GF-D8 (cell line): ENCODE data around the gene PER2.

ENCODE experiments used
- DNase-seq: peaks from one replicate; lab custom pipeline; 2025; lab: John Stamatoyannopoulos, UW

The PER2 gene

DNA sequence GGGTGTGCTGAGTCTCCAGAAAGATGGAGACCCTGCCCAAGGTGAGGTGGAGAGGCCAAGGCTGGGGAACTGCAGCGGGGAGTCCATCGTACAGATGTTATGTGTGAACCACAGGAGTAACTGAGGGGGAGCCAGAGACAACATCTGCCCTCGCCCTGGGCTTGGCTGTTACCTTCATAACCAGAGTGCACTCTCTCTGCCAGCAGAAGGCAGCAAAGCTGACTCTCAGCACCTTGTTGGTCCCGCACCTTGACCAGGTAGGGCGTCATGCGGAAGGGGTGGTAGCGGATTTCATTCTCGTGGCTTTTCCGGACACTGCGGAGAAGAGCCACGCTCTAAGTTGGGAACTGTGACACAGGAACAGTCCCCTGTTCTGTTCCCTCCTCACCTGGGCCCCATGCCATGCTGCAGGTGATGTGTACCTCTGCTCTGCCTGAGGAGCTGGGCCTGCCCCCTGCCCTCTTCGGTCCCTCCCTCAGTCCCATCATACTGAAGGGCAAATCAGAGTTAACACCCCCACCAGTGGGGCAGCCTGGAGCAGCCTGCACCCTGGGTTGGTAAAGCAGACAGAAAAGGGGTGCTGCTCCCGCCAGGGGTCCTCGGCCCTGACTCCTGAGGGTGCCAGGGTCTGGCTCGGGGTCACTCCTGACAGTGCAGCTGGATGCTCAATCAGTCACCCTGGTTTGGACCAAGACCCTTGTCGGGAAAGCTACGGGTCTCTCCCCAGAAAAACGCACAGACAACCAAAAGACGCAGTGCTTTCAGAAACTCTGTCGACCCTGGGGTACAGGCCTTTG lies 20.3 kb downstream of the PER2 start:
- DNase-seq: no peak

DNA sequence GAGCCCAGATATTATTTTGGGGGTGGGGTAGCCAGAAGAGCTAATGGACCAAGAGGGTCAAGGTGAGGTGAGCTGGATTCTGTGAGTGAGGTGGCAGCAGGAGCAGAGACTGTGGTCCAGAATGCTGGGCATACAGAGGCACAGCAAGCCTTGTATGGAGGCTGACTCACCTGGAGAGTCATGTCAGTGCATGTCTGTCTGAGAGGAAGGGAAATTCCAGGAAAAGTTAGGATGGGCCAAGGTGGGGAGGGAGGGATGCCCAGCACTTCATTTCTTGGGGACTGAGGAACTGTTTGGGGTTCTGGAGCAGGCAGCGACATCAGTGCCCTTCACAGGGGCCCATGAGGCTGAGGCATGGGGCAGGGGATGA lies 21.1 kb downstream of the PER2 start:
- no peak for DNase-seq

DNA sequence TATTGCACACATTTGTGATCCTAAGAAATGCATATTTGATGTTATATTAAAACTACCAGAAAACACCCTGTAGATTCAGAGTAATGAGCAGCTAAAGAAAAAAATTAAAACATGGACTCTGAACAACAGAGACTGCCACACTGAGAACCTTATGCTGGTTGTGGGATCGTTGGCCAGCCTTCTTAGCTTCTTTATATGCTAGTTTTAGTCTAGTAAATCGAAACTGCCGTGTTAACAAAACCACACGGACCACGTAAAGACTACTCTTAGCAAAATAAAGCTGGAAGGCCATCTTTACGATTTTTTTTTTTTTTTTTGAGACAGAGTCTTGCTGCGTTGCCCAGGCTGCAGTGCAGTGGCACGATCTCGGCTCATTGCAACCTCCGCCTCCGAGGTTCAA lies 22.8 kb downstream of the PER2 start:
- no peak for DNase-seq

DNA sequence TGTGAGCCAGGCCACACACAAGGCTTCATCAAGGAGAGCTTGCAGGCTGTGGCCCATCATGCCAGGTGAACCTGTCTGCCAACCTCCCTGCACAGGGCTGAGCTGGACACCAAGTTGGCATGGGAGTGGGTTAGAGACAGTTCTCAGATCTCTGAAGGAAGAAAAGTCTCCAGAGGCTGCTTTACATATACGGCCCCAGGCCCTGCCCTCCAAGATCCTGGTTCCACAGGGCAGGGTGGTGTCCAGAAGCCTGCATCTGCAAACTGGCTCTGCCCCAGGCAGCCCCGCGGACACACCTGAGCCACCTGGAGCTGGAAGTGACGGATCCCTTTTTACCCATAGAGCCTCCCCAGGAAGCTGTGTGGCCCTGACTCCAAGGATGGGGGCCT lies 24.3 kb downstream of the PER2 start:
- DNase-seq: no peak

DNA sequence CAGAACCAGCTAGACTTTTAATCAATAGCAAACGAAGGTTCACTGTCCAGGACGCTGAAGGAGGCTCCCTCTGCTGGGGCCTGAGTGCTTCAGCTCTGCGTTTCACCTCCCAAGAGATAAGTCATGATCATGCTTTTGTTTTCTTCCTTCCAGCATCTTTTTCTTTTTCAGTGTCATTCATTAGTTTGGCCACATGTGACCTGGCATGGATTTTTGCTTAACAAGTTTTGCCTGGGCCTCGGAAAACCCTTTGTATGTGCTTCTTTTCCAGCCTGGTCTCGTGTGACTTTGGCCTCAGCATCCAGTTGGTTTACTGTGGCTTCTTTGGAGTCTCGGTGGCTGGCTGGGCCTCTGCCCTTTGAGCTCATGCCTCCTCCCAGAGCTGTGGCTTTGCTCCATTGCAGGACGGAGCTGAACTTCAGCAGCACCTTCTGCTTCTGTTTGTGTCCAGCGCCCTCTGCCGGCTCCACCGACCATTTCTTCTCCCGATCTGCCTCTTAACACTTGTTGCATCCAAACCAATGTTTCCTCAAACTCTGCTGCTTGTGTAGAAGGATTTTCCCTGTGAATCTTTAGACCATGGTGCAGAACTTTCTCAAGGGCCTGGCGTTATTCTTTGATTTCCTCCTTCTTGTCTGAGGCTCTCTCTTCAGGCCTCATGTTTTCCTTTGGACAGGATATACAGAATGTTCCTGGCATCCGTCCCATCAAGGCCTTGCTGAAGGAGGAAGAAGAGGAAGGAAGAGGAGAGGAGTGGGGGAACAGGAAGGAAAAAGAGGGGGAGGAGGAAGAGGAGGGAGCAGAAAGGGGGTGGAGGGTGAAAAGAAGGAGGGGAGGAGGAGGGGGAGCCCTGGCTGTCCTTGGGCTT lies 25.0 kb downstream of the PER2 start:
- DNase-seq: peak; percentile 68

DNA sequence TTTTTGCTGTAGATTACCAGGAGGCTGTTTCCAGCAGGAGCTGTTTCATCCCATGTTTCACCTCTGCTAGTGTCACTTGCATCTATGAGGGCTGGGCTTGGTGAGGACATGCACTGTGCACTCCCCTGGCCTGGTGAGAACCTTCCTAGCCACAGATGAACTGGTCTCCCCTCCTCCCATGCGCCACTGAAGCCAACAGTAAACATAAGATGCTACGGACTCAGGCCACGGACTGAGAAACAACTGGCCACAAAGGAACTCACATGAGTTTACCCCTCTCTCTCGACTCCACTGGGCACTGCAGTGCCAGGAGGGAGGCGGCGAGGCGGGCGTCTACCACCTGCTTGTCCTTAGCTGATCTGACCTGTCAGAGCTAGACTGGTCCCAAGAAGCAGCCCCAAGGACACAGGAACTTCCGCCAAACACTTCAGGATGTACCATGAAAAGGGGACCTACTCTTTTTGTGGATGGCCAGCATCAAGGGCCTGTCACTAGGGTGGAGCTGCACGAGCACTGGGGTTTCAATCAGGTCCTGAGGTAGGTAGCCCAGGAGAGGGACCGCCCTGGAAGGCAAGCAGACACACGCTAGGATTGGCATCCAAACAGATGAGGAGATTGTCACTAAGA lies 25.8 kb downstream of the PER2 start:
- DNase-seq: no peak

DNA sequence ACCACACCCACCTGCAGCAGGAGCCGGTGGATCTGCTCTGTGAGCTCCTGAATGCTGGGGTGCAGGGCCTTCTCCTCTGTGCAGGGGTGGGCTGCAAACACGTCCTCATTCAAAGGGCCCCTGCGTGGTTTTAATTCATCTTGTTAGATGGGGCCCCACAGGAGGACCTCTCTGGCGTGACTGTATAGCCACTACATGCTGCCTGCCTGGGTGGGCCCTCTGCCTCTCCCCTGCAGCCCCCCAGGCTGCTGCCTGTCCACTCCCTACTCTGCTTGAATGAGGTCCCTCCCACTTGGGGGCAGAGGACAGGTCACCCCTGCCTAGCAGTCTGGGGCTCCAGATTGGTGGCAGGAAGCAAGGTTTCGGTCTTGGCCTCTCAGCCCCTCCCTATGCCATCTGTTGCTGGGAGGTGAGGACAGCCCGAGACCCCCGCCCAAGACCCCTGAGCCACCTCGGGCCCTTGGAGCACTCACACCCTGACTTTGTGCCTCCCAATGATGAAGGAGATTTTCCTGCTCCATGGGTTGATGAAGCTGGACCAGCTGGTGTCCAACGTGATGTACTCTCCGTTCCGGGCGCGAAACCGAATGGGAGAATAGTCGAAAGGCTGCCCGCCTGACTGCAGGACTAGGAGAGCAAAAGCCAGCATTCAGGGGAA lies 26.6 kb downstream of the PER2 start:
- DNase-seq: no peak

DNA sequence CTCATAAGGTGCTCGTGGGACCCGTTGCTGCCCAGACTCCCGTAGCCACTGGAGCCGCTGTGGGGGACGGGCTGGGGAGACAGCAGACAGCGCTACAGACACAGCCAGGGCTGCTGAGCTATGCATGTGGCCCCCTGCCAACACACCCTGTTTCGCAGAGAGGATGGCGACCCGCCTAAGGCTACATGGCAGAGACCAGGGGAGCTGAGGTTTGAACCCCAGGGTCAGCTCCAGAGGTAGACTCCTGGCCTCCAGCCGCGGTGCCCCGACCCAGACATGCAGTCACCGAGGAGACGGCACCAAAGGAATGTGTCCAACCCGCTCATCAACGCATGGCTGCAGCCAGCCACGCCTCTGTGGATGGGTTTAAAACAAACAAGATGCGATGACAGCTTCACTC lies 27.5 kb downstream of the PER2 start:
- DNase-seq: no peak

DNA sequence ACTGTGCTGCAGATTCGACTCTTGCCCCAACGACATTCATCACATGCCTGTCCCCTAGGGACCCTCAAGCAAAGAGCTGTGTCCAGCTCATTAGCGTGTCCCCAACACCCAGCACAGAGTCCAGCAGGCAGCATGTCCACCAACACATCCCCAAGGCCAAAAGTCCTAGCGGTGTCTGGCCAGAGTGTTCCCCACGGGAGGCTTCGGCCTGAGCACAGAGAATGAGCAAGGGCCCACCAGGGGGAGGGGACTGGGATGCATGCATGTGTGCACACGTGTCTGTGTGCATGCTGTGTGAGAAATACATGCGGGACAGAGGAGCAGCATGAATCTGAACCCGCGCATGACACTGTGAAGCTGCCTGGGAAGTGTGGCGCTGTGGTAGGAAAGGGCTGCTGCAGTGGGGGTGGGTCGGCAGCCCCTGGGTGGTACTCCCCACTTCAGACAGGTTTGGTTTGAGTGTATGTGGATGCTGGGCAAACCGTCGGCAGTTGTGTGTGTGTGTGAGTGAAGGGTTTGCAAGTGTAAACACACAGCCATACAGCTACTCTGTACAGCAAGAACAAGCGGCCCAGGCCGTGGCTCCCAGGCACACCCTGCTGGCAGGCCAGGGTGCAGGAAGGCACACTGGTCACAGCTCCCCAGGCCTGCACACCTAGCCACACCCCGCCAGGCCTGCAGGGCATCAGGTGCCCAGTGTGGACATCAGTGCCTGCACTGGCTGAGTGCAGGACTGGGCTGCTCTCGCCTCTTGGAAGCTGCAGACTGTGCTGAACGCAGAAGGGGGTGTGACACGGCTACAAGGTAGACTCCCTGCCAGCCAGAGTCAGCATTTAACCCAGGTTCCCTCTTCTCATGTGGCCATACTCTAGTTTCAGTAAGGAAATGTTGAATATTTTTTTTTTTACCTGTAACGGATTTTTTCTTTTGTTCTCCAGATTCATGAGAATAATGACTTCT lies 29.1 kb downstream of the PER2 start:
- DNase-seq: no peak

DNA sequence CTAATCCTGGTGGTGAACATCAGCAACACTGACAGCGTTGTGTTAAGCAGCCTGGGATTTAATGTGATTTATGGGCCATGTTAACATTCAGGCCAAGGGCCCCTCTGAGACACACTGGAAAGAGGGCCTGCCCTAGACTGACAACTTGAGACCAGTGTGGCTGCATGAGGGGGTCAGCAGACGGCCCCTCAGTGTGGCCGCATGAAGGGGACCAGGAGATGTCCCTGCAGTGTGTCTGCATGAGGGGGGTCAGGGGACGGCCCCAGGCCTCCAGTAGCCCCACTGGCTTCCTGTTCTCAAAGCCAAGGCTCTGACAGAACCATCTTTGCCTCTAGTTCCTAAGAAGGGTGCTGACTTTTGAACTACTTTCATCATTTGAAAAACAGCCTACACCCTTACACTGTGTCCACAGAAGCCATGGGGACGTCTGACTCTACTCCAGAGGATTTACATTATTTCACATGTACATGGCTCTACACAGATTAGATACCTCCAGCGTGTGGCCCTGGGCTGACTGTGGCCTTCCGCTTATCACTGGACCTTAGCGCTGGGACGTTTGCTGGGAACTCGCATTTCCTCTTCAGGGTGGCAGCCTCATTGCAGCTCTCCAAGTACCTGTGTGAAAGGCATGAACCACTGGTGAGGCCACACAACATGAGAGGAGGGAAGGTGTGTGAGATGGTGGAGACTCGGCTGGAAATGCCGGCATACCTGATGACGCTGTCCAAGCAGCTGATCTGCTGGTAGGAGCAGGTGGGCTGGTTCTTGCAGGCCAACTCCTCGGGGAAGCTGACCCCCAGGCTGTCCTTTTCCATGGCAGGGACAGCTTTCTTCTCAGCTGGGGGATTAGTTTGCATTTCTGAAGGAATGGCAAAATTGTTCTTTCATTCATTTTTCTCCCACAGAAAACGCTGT lies 30.4 kb downstream of the PER2 start:
- DNase-seq: no peak

DNA sequence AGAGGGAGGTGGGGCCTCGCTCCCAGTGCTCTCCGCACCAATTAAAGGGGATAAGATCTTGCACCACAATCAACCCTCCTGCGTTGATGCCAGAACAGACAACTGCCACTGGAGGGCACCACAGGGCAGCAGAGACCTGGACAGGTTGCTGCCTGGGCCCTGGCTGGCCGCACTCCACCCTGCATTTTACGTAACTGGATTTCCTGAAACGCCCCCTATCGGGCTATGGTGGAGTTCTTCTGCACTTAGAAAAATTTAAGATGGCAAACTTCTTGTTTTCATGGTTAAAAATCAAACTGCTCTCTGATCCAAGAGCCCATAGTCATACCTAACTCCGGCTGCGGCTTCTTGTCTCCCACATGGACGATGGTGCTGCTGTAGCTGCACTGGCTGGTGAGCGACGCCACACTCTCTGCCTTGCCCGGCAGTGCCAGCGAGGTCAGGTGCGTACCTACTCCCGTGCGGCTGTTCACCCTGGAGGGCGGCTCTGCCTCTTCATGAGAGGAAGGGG lies 31.8 kb downstream of the PER2 start:
- DNase-seq: peak; percentile 48

DNA sequence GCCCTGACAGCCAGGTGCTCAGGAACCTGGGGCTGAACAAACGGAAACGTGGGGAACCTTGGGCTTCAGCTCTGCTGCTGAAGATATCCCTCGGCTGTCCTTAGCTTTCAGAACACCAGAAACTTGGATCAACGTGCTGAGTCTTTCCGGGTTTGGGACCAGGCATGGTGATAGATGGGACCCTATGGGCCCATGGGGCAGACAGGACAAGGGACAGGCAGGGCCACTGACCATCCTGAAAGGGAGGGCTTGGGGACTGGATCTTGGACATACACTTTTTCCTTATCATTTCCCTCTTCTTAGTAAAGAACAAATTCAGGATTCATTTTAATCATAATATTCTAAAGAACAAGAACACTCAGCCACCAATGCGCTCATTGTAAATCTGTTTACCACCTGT lies 32.3 kb downstream of the PER2 start:
- DNase-seq: no peak

DNA sequence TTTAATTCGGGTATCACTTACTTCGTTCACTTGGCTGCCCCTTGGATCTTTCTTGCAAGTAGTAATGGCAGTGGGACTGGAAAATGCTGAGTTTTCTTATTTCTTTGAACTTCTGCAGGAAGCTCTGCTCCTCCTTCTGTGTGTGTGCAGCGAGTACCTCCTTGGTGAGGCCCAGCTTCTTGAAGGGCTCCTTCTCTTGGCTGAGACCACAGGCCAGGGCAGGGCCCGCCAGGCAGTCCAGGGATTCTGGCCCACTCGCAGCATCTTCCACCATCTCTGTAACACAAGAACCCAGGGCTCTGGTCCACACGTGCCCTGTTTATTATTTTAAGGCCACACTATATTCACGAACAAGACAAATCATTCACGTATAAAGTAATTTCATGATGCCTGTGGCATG lies 32.8 kb downstream of the PER2 start:
- no peak for DNase-seq

DNA sequence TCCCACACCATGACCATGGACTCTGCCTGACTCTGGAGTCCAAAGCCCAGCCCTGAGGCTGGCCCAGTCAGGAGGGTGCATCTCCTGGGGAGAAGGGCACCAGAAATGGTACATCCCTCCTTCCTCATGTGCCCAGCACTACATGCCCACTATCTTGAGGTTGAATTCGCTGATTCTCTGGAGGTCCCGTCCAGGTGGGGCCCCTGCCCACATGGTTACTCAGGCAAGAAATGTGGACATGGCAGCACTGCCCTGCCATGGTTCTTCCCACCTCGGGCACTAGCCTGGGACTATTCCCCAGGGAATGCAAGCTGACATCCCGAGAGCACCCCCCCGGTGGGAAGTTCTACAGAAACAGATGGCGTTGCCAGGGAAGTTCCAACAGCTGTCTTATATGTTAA lies 33.3 kb downstream of the PER2 start:
- DNase-seq: no peak

DNA sequence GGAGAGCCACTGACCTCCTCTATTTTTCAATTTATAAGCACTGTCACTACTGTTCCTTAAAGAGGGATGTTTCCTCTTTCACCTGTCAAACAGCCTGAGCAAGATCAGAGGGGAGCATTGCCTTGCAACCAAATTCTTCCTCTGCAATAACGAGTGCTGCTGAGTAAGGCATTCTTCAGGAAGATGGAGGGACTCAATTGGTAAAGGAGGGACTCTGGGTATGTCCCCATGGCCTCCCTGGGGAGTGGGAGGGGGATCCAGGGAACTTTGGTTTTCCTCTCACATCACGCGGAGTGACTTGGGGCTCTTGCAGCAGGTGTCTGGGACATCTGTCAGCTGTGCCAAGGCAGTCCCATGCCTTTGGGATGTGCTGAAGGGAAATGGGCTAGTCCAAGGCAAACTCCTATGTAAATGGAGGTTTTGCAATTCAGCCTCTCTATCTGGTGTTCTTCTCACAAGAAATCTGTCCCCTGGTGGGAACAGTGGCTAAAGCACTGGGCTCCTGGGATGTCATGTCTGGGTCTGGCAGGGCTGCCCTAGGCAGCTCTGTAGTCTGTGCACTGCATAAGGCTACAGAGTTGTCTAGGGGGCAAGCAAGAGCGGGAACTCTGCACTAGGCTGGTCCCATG lies 34.2 kb downstream of the PER2 start:
- DNase-seq: no peak

DNA sequence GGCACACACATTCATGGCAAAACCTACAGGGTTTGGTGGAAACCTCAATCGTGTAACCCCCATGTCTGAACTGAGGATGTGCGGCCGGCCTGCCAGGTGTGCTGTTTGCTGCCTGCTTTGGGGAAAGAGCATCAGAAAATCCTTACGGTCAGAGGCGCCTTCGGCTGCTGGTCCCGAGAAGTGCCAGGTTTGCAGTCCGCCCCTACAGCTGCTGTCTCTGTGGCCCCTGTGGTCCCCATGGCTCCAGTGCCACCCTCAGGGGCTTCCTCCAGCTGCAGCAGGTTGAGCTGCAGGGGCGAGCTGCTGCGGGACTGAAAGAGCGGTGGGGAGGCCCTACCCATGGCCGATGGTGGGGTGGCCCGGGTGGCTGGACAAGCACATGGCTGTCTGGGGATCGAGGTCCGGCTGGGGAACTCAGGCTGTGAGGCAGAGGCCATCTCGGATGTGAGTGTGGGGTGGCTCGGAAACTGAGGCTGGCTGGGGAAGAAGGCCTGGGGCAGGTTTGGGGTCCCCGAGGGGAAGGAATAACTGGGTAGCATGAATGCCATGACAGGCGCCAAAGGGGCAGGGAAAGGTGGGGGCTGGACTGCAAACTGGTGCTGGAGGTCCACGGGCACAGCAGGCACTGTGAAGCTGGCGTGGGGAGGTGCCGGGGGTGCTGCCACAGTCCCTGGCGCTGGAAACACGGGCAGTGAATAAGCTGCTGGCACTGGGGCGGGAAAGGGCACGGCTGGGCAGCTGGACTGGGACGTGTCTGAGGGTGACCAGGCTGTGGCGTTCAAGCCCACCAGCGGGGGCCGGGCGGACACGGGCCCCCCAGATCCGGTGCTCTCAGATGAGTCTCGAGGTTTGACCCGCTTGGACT lies 35.4 kb downstream of the PER2 start:
- no peak for DNase-seq

DNA sequence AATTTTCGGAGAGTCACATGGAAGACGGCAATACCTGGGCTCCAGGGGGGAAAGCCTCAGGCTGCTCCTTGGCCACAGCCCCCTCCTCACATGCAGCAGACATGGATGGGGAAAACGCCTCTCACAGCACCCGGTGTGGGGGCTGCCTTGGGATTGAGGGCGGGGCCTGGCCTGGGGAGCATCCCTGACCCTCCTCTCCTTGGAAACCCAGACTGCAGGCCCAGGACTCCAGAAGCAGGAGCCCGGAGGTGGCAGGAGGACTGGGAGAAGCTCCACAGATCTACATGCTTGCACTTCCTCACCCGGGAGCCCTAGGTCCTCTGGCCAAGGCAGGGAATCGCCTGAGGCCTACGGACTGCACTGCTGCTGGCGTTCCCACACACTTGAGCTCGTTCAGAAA lies 36.4 kb downstream of the PER2 start:
- no peak for DNase-seq

DNA sequence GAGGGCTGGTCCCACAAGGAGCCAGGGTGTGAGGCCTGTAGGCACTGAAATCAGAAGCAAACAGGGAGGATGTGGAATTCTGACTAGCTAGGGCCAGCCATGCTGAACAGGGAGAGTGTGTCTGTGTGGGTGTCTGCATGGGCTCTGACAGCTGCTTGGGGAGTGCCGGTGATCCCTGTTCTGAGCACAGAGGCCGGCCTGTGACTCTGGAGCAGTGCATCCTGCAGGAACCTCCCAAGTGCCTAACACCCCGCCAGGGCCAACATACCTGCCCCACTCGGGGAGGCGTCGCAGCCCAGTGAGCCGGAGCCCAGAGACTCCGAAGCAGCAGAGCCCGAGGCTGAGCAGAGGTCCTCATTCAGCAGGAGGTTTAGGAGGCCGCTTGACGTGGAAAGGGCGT lies 37.1 kb downstream of the PER2 start:
- no peak for DNase-seq

DNA sequence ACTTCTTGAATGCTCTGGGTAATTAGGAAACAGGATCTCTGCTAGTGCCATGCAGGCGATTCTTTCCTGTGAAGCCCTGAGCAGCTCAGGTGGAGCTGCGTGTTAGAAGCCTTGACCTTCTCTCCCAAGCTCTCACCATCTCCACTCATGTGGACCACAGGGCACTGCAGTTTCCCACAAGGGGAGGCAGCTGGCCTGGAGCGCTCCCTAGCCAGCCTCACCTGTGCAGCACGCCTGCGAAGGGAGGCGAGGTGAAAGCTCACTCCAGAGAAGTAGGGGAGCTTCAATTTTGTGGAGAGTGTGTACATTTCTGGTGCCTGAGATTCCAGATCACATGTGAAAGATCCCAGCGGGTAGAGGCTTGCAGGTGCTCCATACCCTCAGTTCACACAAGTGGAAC lies 37.5 kb downstream of the PER2 start:
- no peak for DNase-seq
